Trophoblast cell (in vitro differentiated cells and primary cell): ENCODE data around the gene STARD7.
A peak's percentile ranks its signal among the peaks of the same experiment; 100 is the strongest.

ENCODE experiments used
- DNase-seq, 2 donors: peaks; one replicate each; pipeline ENCODE4 v3.0.0-alpha.2; 2016
- H2AFZ ChIP-seq: 2 replicates; pipeline ENCODE4 v1.6.1; 2013; ENCODE audit warnings: low read length, moderate library complexity, mild to moderate bottlenecking; ENCODE audit not compliant: insufficient read depth, poor library complexity
- H2AK5ac ChIP-seq: 2 replicates; pipeline ENCODE4 v1.6.1; 2013; ENCODE audit warnings: mild to moderate bottlenecking, low read length
- H2BK120ac ChIP-seq: 2 replicates; pipeline ENCODE4 v1.6.1; 2013; ENCODE audit warnings: low read length, mild to moderate bottlenecking, moderate library complexity; ENCODE audit not compliant: insufficient read depth, poor library complexity
- H2BK12ac ChIP-seq: 2 replicates; pipeline ENCODE4 v1.6.1; 2013; ENCODE audit warnings: mild to moderate bottlenecking, low read length, moderate library complexity
- H2BK5ac ChIP-seq: 2 replicates; pipeline ENCODE4 v1.6.1; 2013; ENCODE audit warnings: low read length, low read depth, moderate library complexity, mild to moderate bottlenecking; ENCODE audit not compliant: poor library complexity
- H3K14ac ChIP-seq: 2 replicates; pipeline ENCODE4 v1.6.1; 2013; ENCODE audit warnings: mild to moderate bottlenecking, low read length
- H3K18ac ChIP-seq: 2 replicates; pipeline ENCODE4 v1.6.1; 2013; ENCODE audit warnings: mild to moderate bottlenecking, low read length
- H3K23ac ChIP-seq: 2 replicates; pipeline ENCODE4 v1.6.1; 2013; ENCODE audit warnings: low read length
- H3K27ac ChIP-seq: 2 replicates; pipeline ENCODE4 v1.5.1; 2013; ENCODE audit warnings: low read depth, mild to moderate bottlenecking, inconsistent platforms, low read length, moderate library complexity
- H3K27me3 ChIP-seq: 2 replicates; pipeline ENCODE4 v1.6.1; 2013; ENCODE audit warnings: inconsistent platforms, mild to moderate bottlenecking, low read length, moderate library complexity; ENCODE audit not compliant: insufficient read depth
- H3K36me3 ChIP-seq, 2 experiments: 1 replicate in 1 of 2; 2 replicates in 1 of 2; pipeline ENCODE4 v1.6.1; 2013; ENCODE audit warnings: low read length in 2 of 2, mild to moderate bottlenecking in 2 of 2, moderate library complexity in 1 of 2; ENCODE audit not compliant: insufficient read depth in 2 of 2, control insufficient read depth in 1 of 2
- H3K4ac ChIP-seq: 2 replicates; pipeline ENCODE4 v1.6.1; 2013; ENCODE audit warnings: low read depth, mild to moderate bottlenecking, low read length, moderate library complexity
- H3K4me1 ChIP-seq, 2 experiments: 1 replicate in 1 of 2; 2 replicates in 1 of 2; pipeline ENCODE4 v1.6.1; 2013; ENCODE audit warnings: low read length in 2 of 2, mild to moderate bottlenecking in 2 of 2, moderate library complexity in 1 of 2; ENCODE audit not compliant: insufficient read depth in 2 of 2, control insufficient read depth in 1 of 2
- H3K4me2 ChIP-seq: 2 replicates; pipeline ENCODE4 v1.6.1; 2013; ENCODE audit warnings: inconsistent platforms, mild to moderate bottlenecking, low read length, moderate library complexity
- H3K4me3 ChIP-seq: 2 replicates; pipeline ENCODE4 v1.5.1; 2013; ENCODE audit warnings: mild to moderate bottlenecking, low read depth, low read length, inconsistent platforms
- H3K79me1 ChIP-seq: one replicate; pipeline ENCODE4 v1.6.1; 2013; ENCODE audit warnings: low read length
- H3K79me2 ChIP-seq: 2 replicates; pipeline ENCODE4 v1.6.1; 2013; ENCODE audit warnings: low read length, mild to moderate bottlenecking; ENCODE audit not compliant: control insufficient read depth, insufficient read depth, poor library complexity
- H3K9ac ChIP-seq: 2 replicates; pipeline ENCODE4 v1.6.1; 2013; ENCODE audit warnings: mild to moderate bottlenecking, low read length
- H3K9me3 ChIP-seq: 2 replicates; pipeline ENCODE4 v1.6.1; 2013; ENCODE audit warnings: low read depth, mild to moderate bottlenecking, control low read depth, inconsistent platforms, low read length; ENCODE audit not compliant: insufficient read depth
- H4K12ac ChIP-seq: 2 replicates; pipeline ENCODE4 v1.6.1; 2013; ENCODE audit warnings: low read depth, mild to moderate bottlenecking, low read length, moderate library complexity
- H4K8ac ChIP-seq: 2 replicates; pipeline ENCODE4 v1.6.1; 2013; ENCODE audit warnings: low read depth, mild to moderate bottlenecking, low read length, moderate library complexity
- H4K91ac ChIP-seq: one replicate; pipeline ENCODE4 v1.6.1; 2013; ENCODE audit warnings: low read depth, mild to moderate bottlenecking, low read length, moderate library complexity
- WGBS: extraction: QIAGEN DNeasy Blood & Tissue Kit; methylation state at CpG from one replicate; pipeline ENCODE4 v1.1.7; 2013; ENCODE audit warnings: missing lambda C conversion rate; ENCODE audit not compliant: insufficient read length, insufficient coverage; ENCODE audit errors: extremely low coverage; 5-methylcytosine and 5-hydroxymethylcytosine counted together

STARD7 gene

DNA sequence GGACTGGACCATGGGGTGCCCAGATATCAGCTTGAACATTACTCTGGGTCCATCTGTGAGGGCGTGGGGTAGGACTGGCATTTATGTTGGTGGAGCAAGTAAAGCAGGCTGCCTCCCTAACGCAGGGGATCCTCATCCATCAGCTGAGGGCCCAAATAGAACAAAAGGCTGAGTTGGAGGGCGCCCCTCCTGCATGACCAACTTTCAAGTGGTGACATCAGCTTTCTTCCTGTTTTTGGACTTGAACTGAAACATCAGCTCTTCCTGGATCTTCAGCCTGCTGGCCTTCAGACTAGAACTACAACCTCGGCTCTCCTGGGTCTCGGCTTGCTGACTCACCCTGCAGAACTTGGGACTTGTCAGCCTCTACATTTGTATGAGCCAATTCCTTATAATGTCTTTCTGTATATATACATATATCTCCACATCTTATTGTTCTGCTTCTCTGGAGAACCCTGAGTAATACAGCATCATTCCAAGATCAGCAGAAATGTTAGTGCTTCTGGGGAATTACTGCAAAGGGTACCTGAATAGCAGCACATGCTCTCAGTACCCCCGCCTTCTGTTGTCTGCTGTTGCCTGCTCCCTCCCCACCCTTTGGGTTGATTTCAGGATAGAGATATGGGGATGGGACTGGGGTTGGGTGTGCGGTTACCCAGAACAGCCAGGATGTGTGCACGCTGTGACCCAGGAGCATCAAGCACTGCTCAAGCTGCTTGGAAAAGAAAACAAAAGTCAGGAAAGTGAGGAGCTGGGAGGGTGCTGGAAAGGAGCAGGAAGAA is 37.2 kb upstream of the STARD7 start:
- DNase-seq = peak in 1 of 2 donors; percentile 37
- no peak overlapping the region for H4K8ac ChIP-seq

DNA sequence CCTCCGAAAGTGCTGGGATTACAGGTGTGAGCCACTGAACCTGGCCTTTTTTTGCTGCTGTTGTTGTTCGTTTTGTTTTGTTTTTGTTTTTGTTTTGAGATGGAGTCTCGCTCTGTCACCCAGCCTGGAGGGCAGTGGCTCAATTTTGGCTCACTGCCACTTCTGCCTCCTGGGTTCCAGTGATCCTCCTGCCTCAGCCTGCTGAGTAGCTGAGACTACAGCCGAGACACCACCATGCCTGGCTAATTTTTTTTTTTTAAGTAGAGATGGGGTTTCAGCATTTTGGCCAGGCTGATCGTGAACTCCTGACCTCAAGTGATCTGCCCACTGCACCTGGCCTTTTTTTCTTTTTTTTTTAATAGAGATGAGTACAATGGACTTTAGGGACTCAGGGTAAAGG is 35.2 kb upstream of the STARD7 start:
- Histone ChIP-seq H3K9ac (no peak overlapping the region), H3K27me3 (no peaks in the 10 kb centered on the region), H3K4ac (no peak overlapping the region), H3K23ac (no peak overlapping the region), H2BK120ac (no peak overlapping the region), H3K14ac (no peak overlapping the region), H2AFZ (no peak overlapping the region), H4K91ac (no peak overlapping the region), H3K9me3 (no peaks in the 10 kb centered on the region), H2AK5ac (no peak overlapping the region), H3K27ac (no peak overlapping the region), H2BK12ac (no peak overlapping the region), H2BK5ac (no peak overlapping the region), H3K18ac (no peak overlapping the region), H3K79me1 (no peaks in the 10 kb centered on the region), H4K12ac (no peak overlapping the region), H3K36me3 (no peaks in the 10 kb centered on the region), H3K4me1 (no peaks in the 10 kb centered on the region), H4K8ac (no peak overlapping the region), H3K4me3 (no peak overlapping the region), H3K79me2 (no peaks in the 10 kb centered on the region), H3K4me2 (no peak overlapping the region)
- DNase-seq = no peak
- WGBS = no CpG with 5 or more reads among the region's 5 CpGs

More for the DNA sequence above, 37.2 kb upstream of the STARD7 start:
- Histone ChIP-seq H3K79me1 (no peaks in the 10 kb centered on the region), H3K79me2 (no peaks in the 10 kb centered on the region), H3K4me2 (no peak overlapping the region), H3K4me3 (no peak overlapping the region), H2BK12ac (no peak overlapping the region), H2AFZ (no peak overlapping the region), H2BK5ac (no peak overlapping the region), H3K4me1 (no peaks in the 10 kb centered on the region), H4K12ac (no peak overlapping the region), H3K9me3 (no peaks in the 10 kb centered on the region), H3K4ac (no peak overlapping the region), H3K9ac (no peak overlapping the region), H3K27ac (no peak overlapping the region), H3K14ac (no peak overlapping the region), H3K27me3 (no peaks in the 10 kb centered on the region), H4K91ac (no peak overlapping the region), H2BK120ac (no peak overlapping the region), H3K18ac (no peak overlapping the region), H2AK5ac (no peak overlapping the region), H3K36me3 (no peaks in the 10 kb centered on the region), H3K23ac (no peak overlapping the region)
- no CpG with 5 or more reads among the region's 8 CpGs for WGBS

DNA sequence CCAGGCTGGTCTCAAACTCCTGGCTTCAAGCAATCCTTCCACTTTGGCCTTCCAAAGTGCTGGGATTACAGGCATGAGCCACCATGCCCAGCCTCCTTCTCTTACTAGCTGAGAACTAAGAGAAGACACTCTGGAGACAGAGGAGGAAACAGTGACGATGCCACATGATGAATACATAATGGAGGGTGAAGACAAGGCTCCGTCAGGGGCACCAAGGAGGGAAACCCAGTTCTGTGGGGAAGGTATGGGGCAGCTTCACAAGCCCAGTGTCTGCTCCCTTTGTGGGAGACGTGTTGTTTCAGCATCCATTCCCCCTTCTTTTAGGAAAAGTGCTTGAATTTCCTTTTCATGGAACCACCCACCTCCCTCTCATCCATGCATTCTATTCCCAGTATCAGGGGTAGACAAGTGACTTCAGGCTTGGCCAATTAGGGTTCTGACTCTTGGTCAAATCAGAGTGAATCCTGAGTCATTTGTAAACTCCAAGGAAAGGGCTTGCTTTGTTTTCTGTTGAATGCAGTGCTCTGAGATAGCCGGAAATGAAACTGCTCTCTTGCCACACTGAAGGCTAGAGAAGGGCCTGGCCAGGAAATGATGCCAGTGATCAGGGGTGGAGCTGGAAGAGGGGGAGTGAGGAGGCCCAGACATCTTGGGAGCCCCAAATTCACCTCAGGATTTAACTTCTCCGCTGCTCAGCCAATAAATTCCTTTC is 33.4 kb upstream of the STARD7 start:
- no peak overlapping the region for H2AFZ ChIP-seq
- H2BK5ac ChIP-seq = no peak overlapping the region
- no peak overlapping the region for H4K8ac ChIP-seq
- H3K79me1 ChIP-seq = no peaks in the 10 kb centered on the region
- H4K91ac ChIP-seq = no peak overlapping the region
- no peaks in the 10 kb centered on the region for H3K79me2 ChIP-seq
- H3K27me3 ChIP-seq = no peaks in the 10 kb centered on the region
- H3K4me3 ChIP-seq = no peak overlapping the region
- H3K9ac ChIP-seq = no peak overlapping the region
- H2AK5ac ChIP-seq = no peak overlapping the region
- H4K12ac ChIP-seq = no peak overlapping the region
- DNase-seq = peak in 1 of 2 donors; percentile 37
- no CpG with 5 or more reads among the region's 5 CpGs for WGBS
- H3K36me3 ChIP-seq = no peaks in the 10 kb centered on the region
- H3K23ac ChIP-seq = no peak overlapping the region
- H2BK12ac ChIP-seq = no peak overlapping the region
- no peak overlapping the region for H3K18ac ChIP-seq
- H2BK120ac ChIP-seq = no peak overlapping the region
- H3K4me2 ChIP-seq = no peak overlapping the region
- H3K14ac ChIP-seq = no peak overlapping the region
- H3K4ac ChIP-seq = no peak overlapping the region
- no peaks in the 10 kb centered on the region for H3K4me1 ChIP-seq
- H3K27ac ChIP-seq = no peak overlapping the region
- no peaks in the 10 kb centered on the region for H3K9me3 ChIP-seq

DNA sequence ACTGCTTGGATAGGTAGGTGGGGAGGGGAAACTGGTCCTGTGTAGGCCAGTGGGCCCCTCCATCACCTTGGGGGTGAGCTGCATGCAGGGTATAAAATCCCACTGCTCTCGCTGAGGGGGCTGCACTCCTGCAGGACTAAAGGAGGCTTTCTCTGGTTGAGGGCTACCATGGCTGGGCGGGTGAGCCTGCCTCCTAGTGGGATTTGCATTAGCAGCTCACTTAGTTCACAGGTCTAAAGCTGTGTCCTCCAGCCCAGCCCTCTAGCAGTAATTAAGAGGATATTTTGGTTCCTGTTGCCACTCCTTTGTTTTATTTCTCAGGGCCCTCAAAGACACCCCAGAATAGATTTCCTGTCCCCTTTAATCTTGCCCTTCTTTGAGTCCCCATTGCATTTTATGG is 32.6 kb upstream of the STARD7 start:
- Histone ChIP-seq H3K9me3 (no peaks in the 10 kb centered on the region), H3K79me2 (no peaks in the 10 kb centered on the region), H3K9ac (no peak overlapping the region), H3K27ac (no peak overlapping the region), H4K8ac (no peak overlapping the region), H2BK120ac (no peak overlapping the region), H3K4me2 (no peak overlapping the region), H3K23ac (no peak overlapping the region), H2AK5ac (no peak overlapping the region), H3K18ac (no peak overlapping the region), H2AFZ (no peak overlapping the region), H3K79me1 (no peaks in the 10 kb centered on the region), H3K14ac (no peak overlapping the region), H3K36me3 (no peaks in the 10 kb centered on the region), H2BK5ac (no peak overlapping the region), H2BK12ac (no peak overlapping the region), H4K91ac (no peak overlapping the region), H4K12ac (no peak overlapping the region), H3K4me3 (no peak overlapping the region), H3K27me3 (no peaks in the 10 kb centered on the region), H3K4ac (no peak overlapping the region), H3K4me1 (no peaks in the 10 kb centered on the region)
- no CpG with 5 or more reads among the region's 2 CpGs for WGBS
- DNase-seq = no peak
